Measurements from ENCODE around the gene LRRC31. TPM values are rescaled to one million over a fixed set of nuclear protein-coding genes. Genes with fewer than 3 reads are reported as not detected.

The LRRC31 gene
- total and polyA plus RNA-seq, 2 experiments from 2014 or later, result not detected

DNA sequence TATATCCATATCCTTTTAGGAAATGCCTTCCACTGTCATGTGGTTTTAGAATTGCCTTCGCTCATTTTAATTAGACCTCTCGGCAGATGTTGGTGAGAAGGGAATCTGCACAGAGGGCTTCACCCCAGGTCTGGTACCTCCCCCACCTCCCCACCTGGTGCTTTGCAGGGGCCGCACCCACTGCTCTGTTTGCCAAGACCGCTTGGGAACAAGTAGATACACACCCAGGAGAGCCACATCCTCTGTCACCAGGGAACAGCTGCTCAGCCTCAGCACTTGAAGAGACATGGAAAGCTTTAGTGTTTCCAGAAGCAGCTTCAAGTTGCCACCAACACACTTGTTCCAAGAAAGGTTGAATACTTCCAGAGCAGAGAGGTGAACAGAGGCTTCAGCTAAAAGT is 21.8 kb downstream of the LRRC31 start (continued):
- no peak for TF ChIP-seq CTCF (conservative IDR thresholded peaks at IDR 0.05; ENCODE audit: low read depth in 2 of 2)

GRCh38 chr3:169846458-169847193 is 23.1 kb downstream of the LRRC31 start:
- no peak for DNase-seq (ENCODE audit: low spot score)
- Histone ChIP-seq H3K9me2 (ENCODE audit: insufficient read depth) (no peaks in the 10 kb centered on the region), H3K79me2 (replicated peaks; ENCODE audit: insufficient read depth) (no peaks in the 10 kb centered on the region), H3K4me3 (no peak overlapping the region), H3K4me2 (no peak overlapping the region), H3K27ac (ENCODE audit: low read depth) (no peak overlapping the region), H3K4me1 (ENCODE audit: insufficient read depth) (no peaks in the 10 kb centered on the region), H4K20me1 (replicated peaks; ENCODE audit: insufficient read depth) (no peaks in the 10 kb centered on the region), H2AFZ (no peak overlapping the region), H3K27me3 (ENCODE audit: insufficient read depth) (no peaks in the 10 kb centered on the region), H3K36me3 (ENCODE audit: insufficient read depth) (no peaks in the 10 kb centered on the region), H3F3A (replicated peaks; ENCODE audit: low read depth) (no peaks in the 10 kb centered on the region)
- Mint-ChIP-seq H3K27ac (no peak overlapping the region), H3K27me3 (ENCODE audit: insufficient read depth, low read depth, poor library complexity) (no peaks in the 10 kb centered on the region), H3K36me3 (ENCODE audit: low read depth) (no peaks in the 10 kb centered on the region), H3K9me3 (no peaks in the 10 kb centered on the region; the same call in 2 of the 3 replicates), H3K4me3 (no peak overlapping the region), H3K4me1 (no peaks in the 10 kb centered on the region; the same call in 2 of the 3 replicates)
- TF ChIP-seq, protein P1, sequence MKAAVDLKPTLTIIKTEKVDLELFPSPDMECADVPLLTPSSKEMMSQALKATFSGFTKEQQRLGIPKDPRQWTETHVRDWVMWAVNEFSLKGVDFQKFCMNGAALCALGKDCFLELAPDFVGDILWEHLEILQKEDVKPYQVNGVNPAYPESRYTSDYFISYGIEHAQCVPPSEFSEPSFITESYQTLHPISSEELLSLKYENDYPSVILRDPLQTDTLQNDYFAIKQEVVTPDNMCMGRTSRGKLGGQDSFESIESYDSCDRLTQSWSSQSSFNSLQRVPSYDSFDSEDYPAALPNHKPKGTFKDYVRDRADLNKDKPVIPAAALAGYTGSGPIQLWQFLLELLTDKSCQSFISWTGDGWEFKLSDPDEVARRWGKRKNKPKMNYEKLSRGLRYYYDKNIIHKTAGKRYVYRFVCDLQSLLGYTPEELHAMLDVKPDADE (IDR thresholded peaks at IDR 0.05), result no peak
- no peak for TF ChIP-seq POLR2AphosphoS5 (IDR thresholded peaks at IDR 0.05; ENCODE audit: low read depth)
- no peak for TF ChIP-seq STAT1 (IDR thresholded peaks at IDR 0.05; ENCODE audit: unreplicated experiment)
- no peak; the same call in 2 of the 3 replicates for ATAC-seq

DNA sequence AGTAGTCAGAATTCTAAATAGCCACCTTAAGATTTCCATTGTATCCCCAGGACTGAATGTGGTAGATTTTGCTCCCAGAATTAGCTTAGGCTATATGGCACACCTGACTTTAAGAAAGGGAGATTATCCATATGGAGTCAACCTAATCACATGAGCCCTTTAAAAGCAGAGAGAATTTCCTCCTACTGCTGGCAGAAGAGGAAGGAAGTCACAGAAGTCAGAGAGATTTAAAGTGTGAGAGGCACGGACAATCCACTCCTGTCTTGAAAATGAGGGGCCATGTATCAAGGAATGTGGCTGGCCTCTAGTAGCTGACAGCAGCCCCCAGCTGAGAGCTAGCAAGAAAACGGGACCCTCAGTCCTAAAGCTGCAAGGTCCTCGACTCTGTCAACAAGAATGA is 26.8 kb downstream of the LRRC31 start:
- Mint-ChIP-seq H3K9me3 (no peaks in the 10 kb centered on the region; the same call in 2 of the 3 replicates), H3K27me3 (ENCODE audit: insufficient read depth, low read depth, poor library complexity) (no peaks in the 10 kb centered on the region), H3K27ac (no peak overlapping the region), H3K4me3 (no peak overlapping the region), H3K4me1 (peaks cover 2% of the 10 kb centered on the region; the same call in 1 of the 3 replicates), H3K36me3 (ENCODE audit: low read depth) (no peaks in the 10 kb centered on the region)
- no peak overlapping the region for H3K4me2 ChIP-seq
- no peak overlapping the region for H3K4me3 ChIP-seq
- H3K27me3 ChIP-seq (ENCODE audit: insufficient read depth), result no peaks in the 10 kb centered on the region
- H3K79me2 ChIP-seq (replicated peaks; ENCODE audit: insufficient read depth), result no peaks in the 10 kb centered on the region
- H3F3A ChIP-seq (replicated peaks; ENCODE audit: low read depth), result no peaks in the 10 kb centered on the region
- H2AFZ ChIP-seq, result no peak overlapping the region; the same call in 1 of the 2 replicates
- H3K9me2 ChIP-seq (ENCODE audit: insufficient read depth), result no peaks in the 10 kb centered on the region
- no peak overlapping the region for H3K27ac ChIP-seq (ENCODE audit: low read depth)
- ATAC-seq (no peak), DNase-seq (ENCODE audit: low spot score) (no peak)
- H3K36me3 ChIP-seq (ENCODE audit: insufficient read depth), result no peaks in the 10 kb centered on the region
- peaks cover 7% of the 10 kb centered on the region; the same call in 1 of the 2 replicates for H3K4me1 ChIP-seq (ENCODE audit: insufficient read depth)
- H4K20me1 ChIP-seq (replicated peaks; ENCODE audit: insufficient read depth), result no peaks in the 10 kb centered on the region
- TF ChIP-seq POLR2AphosphoS5 (IDR thresholded peaks at IDR 0.05; ENCODE audit: low read depth), result no peak
- no peak for TF ChIP-seq ZNF331 (CRISPR knock-in tag; IDR thresholded peaks at IDR 0.05; ENCODE audit: low read depth)
- TF ChIP-seq, protein P2, sequence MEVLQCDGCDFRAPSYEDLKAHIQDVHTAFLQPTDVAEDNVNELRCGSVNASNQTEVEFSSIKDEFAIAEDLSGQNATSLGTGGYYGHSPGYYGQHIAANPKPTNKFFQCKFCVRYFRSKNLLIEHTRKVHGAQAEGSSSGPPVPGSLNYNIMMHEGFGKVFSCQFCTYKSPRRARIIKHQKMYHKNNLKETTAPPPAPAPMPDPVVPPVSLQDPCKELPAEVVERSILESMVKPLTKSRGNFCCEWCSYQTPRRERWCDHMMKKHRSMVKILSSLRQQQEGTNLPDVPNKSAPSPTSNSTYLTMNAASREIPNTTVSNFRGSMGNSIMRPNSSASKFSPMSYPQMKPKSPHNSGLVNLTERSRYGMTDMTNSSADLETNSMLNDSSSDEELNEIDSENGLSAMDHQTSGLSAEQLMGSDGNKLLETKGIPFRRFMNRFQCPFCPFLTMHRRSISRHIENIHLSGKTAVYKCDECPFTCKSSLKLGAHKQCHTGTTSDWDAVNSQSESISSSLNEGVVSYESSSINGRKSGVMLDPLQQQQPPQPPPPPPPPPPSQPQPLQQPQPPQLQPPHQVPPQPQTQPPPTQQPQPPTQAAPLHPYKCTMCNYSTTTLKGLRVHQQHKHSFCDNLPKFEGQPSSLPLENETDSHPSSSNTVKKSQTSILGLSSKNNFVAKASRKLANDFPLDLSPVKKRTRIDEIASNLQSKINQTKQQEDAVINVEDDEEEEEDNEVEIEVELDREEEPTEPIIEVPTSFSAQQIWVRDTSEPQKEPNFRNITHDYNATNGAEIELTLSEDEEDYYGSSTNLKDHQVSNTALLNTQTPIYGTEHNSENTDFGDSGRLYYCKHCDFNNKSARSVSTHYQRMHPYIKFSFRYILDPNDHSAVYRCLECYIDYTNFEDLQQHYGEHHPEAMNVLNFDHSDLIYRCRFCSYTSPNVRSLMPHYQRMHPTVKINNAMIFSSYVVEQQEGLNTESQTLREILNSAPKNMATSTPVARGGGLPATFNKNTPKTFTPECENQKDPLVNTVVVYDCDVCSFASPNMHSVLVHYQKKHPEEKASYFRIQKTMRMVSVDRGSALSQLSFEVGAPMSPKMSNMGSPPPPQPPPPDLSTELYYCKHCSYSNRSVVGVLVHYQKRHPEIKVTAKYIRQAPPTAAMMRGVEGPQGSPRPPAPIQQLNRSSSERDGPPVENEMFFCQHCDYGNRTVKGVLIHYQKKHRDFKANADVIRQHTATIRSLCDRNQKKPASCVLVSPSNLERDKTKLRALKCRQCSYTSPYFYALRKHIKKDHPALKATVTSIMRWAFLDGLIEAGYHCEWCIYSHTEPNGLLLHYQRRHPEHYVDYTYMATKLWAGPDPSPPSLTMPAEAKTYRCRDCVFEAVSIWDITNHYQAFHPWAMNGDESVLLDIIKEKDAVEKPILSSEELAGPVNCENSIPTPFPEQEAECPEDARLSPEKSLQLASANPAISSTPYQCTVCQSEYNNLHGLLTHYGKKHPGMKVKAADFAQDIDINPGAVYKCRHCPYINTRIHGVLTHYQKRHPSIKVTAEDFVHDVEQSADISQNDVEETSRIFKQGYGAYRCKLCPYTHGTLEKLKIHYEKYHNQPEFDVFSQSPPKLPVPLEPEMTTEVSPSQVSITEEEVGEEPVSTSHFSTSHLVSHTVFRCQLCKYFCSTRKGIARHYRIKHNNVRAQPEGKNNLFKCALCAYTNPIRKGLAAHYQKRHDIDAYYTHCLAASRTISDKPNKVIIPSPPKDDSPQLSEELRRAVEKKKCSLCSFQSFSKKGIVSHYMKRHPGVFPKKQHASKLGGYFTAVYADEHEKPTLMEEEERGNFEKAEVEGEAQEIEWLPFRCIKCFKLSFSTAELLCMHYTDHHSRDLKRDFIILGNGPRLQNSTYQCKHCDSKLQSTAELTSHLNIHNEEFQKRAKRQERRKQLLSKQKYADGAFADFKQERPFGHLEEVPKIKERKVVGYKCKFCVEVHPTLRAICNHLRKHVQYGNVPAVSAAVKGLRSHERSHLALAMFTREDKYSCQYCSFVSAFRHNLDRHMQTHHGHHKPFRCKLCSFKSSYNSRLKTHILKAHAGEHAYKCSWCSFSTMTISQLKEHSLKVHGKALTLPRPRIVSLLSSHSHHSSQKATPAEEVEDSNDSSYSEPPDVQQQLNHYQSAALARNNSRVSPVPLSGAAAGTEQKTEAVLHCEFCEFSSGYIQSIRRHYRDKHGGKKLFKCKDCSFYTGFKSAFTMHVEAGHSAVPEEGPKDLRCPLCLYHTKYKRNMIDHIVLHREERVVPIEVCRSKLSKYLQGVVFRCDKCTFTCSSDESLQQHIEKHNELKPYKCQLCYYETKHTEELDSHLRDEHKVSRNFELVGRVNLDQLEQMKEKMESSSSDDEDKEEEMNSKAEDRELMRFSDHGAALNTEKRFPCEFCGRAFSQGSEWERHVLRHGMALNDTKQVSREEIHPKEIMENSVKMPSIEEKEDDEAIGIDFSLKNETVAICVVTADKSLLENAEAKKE (CRISPR knock-in tag; IDR thresholded peaks at IDR 0.05), result no peak
- no peak for TF ChIP-seq EZH2phosphoT487 (IDR thresholded peaks at IDR 0.05; ENCODE audit: unreplicated experiment)
- no peak for TF ChIP-seq CREB1 (CRISPR knock-in tag; IDR thresholded peaks at IDR 0.05; ENCODE audit: low read depth)
